H9 (cell line): ENCODE data around the gene CEMIP2. TPM values are rescaled to one million over a fixed set of nuclear protein-coding genes. Genes with fewer than 3 reads are reported as not detected.

Experiments used
- DNase-seq: peaks from one replicate; pipeline ENCODE4 v3.0.0-alpha.2; 2017
- H2AFZ ChIP-seq: one replicate; pipeline ENCODE4 v1.6.1; 2013; ENCODE audit warnings: mild to moderate bottlenecking, low read length, control low read depth, moderate library complexity
- H2AK5ac ChIP-seq: 2 replicates; pipeline ENCODE4 v1.6.1; 2013; ENCODE audit warnings: low read length, control low read depth, mixed read lengths; ENCODE audit not compliant: insufficient read length
- H2BK120ac ChIP-seq: one replicate; pipeline ENCODE4 v1.6.1; 2013; ENCODE audit warnings: low read depth, mild to moderate bottlenecking, low read length, control low read depth, inconsistent platforms; ENCODE audit not compliant: poor library complexity, severe bottlenecking
- H2BK12ac ChIP-seq: 2 replicates; pipeline ENCODE4 v1.6.1; 2013; ENCODE audit warnings: low read length, control low read depth, mixed read lengths, low read depth; ENCODE audit not compliant: insufficient read length
- H2BK15ac ChIP-seq: 2 replicates; pipeline ENCODE4 v1.6.1; 2013; ENCODE audit warnings: low read depth, low read length, control low read depth
- H2BK20ac ChIP-seq: one replicate; pipeline ENCODE4 v1.6.1; 2013; ENCODE audit warnings: low read depth, mild to moderate bottlenecking, low read length, control low read depth, inconsistent platforms; ENCODE audit not compliant: poor library complexity, severe bottlenecking
- H2BK5ac ChIP-seq: 2 replicates; pipeline ENCODE4 v1.6.1; 2013; ENCODE audit warnings: low read length, control low read depth, mixed read lengths; ENCODE audit not compliant: insufficient read length
- H3K14ac ChIP-seq: 2 replicates; pipeline ENCODE4 v1.6.1; 2013; ENCODE audit warnings: low read length, control low read depth; ENCODE audit not compliant: insufficient read depth
- H3K18ac ChIP-seq: 2 replicates; pipeline ENCODE4 v1.6.1; 2013; ENCODE audit warnings: low read depth, mild to moderate bottlenecking, mixed read lengths, low read length, control low read depth; ENCODE audit not compliant: insufficient read length
- H3K23ac ChIP-seq: 2 replicates; pipeline ENCODE4 v1.6.1; 2013; ENCODE audit warnings: low read length, control low read depth, mixed read lengths, low read depth; ENCODE audit not compliant: insufficient read length
- H3K23me2 ChIP-seq: 2 replicates; pipeline ENCODE4 v1.6.1; 2013; ENCODE audit warnings: low read depth, mild to moderate bottlenecking, mixed read lengths, low read length, control low read depth; ENCODE audit not compliant: insufficient read length, poor library complexity, severe bottlenecking
- H3K27ac ChIP-seq: 2 replicates; pipeline ENCODE4 v1.5.1; 2013; ENCODE audit warnings: low read length, control low read depth, mixed read lengths, low read depth; ENCODE audit not compliant: insufficient read length
- H3K27me3 ChIP-seq: 2 replicates; pipeline ENCODE4 v1.6.1; 2013; ENCODE audit warnings: low read length, control low read depth, inconsistent platforms; ENCODE audit not compliant: insufficient read depth
- H3K4ac ChIP-seq: 2 replicates; pipeline ENCODE4 v1.6.1; 2013; ENCODE audit warnings: low read depth, mild to moderate bottlenecking, control low read depth, inconsistent platforms, low read length, moderate library complexity
- H3K4me1 ChIP-seq: 2 replicates; pipeline ENCODE4 v1.6.1; 2013; ENCODE audit warnings: low read length, control low read depth, inconsistent platforms; ENCODE audit not compliant: insufficient read depth
- H3K4me2 ChIP-seq: 2 replicates; pipeline ENCODE4 v1.6.1; 2013; ENCODE audit warnings: low read length, control low read depth, mixed read lengths; ENCODE audit not compliant: insufficient read length, insufficient read depth
- H3K56ac ChIP-seq: 2 replicates; pipeline ENCODE4 v1.6.1; 2013; ENCODE audit warnings: low read depth, mild to moderate bottlenecking, mixed read lengths, low read length, control low read depth; ENCODE audit not compliant: insufficient read length
- H3K79me1 ChIP-seq: 2 replicates; pipeline ENCODE4 v1.6.1; 2013; ENCODE audit warnings: low read depth, mild to moderate bottlenecking, moderate library complexity, low read length, control low read depth, inconsistent platforms; ENCODE audit not compliant: insufficient read depth, poor library complexity, severe bottlenecking
- H3K79me2 ChIP-seq: 2 replicates; pipeline ENCODE4 v1.6.1; 2013; ENCODE audit warnings: low read length, control low read depth, inconsistent platforms; ENCODE audit not compliant: insufficient read depth
- H3K9ac ChIP-seq: 2 replicates; pipeline ENCODE4 v1.6.1; 2013; ENCODE audit warnings: low read length, control low read depth, mixed read lengths; ENCODE audit not compliant: insufficient read length; ENCODE audit errors: extremely low read depth
- H3K9me3 ChIP-seq: one replicate; pipeline ENCODE4 v1.6.1; 2013; ENCODE audit warnings: low read depth, low read length, inconsistent platforms; ENCODE audit not compliant: control insufficient read depth
- H3T11ph ChIP-seq: one replicate; pipeline ENCODE4 v1.6.1; 2013; ENCODE audit warnings: mild to moderate bottlenecking, low read length, control low read depth, inconsistent platforms
- H4K20me1 ChIP-seq: one replicate; pipeline ENCODE4 v1.6.1; 2013; ENCODE audit not compliant: control insufficient read depth, insufficient read length, insufficient read depth
- H4K5ac ChIP-seq: 2 replicates; pipeline ENCODE4 v1.6.1; 2013; ENCODE audit warnings: low read depth, mild to moderate bottlenecking, mixed read lengths, low read length, control low read depth; ENCODE audit not compliant: insufficient read length
- H4K8ac ChIP-seq: replicated peaks from 2 replicates; pipeline ENCODE4 v1.6.1; 2013; ENCODE audit warnings: low read length, control low read depth, mixed read lengths, low read depth; ENCODE audit not compliant: insufficient read length
- H4K91ac ChIP-seq: 2 replicates; pipeline ENCODE4 v1.6.1; 2013; ENCODE audit warnings: low read depth, mild to moderate bottlenecking, moderate library complexity, mixed read lengths, low read length, control low read depth; ENCODE audit not compliant: insufficient read length
- H3K27ac Mint-ChIP-seq, 3 experiments: 2 replicates in 2 of 3; 3 replicates in 1 of 3; pipeline ENCODE4 v1.8.0; 2020 to 2021; ENCODE audit warnings: mixed read lengths in 3 of 3, mild to moderate bottlenecking in 1 of 3, moderate library complexity in 1 of 3
- H3K27me3 Mint-ChIP-seq: 2 replicates; pipeline ENCODE4 v1.8.0; 2021; ENCODE audit warnings: low read depth, mild to moderate bottlenecking, moderate library complexity, mixed read lengths
- H3K36me3 Mint-ChIP-seq, 3 experiments: 2 replicates in 2 of 3; 3 replicates in 1 of 3; pipeline ENCODE4 v1.8.0; 2020 to 2021; ENCODE audit warnings: low read depth in 3 of 3, mixed read lengths in 3 of 3; ENCODE audit not compliant: insufficient read depth in 1 of 3
- H3K4me1 Mint-ChIP-seq, 2 experiments: 2 replicates each; pipeline ENCODE4 v1.8.0; 2020; ENCODE audit warnings: mixed read lengths in 2 of 2
- H3K4me3 Mint-ChIP-seq, 2 experiments: 2 replicates in 1 of 2; 3 replicates in 1 of 2; pipeline ENCODE4 v1.8.0; 2020 to 2021; ENCODE audit warnings: mild to moderate bottlenecking in 2 of 2, mixed read lengths in 2 of 2, moderate library complexity in 1 of 2
- H3K9me3 Mint-ChIP-seq, 2 experiments: 2 replicates in 1 of 2; 3 replicates in 1 of 2; pipeline ENCODE4 v1.8.0; 2020; ENCODE audit warnings: mild to moderate bottlenecking in 2 of 2, mixed read lengths in 2 of 2, moderate library complexity in 1 of 2
- WGBS: extraction: QIAGEN DNeasy Blood & Tissue Kit; methylation state at CpG from one replicate; pipeline ENCODE4 v1.1.7; 2013; ENCODE audit warnings: missing lambda C conversion rate, low lambda C conversion rate, mixed read lengths; ENCODE audit not compliant: insufficient read length; ENCODE audit errors: extremely low coverage; 5-methylcytosine and 5-hydroxymethylcytosine counted together
- total RNA-seq: library from RNA; stranded (reverse); gene quantifications from 2 replicates; pipeline ENCODE4 v1.2.1, GENCODE V29; 2021
- TF ChIP-seq, protein P1 (sequence below): fragments of 200-600 bp; sonication (generic); conservative IDR thresholded peaks from 3 replicates; pipeline ENCODE4 v1.8.0; 2021; ENCODE audit warnings: antibody characterized with exemption, mild to moderate bottlenecking

CEMIP2 gene
- total RNA-seq, 1 experiment from 2014 or later = 77.2 TPM

- H2BK5ac ChIP-seq = no peak overlapping the region
- H3K18ac ChIP-seq = no peak overlapping the region
- no peak overlapping the region for H3T11ph ChIP-seq
- H3K23ac ChIP-seq = no peak overlapping the region
- no peak overlapping the region for H2BK20ac ChIP-seq
- no peak overlapping the region for H3K4me3 Mint-ChIP-seq
- peaks cover 10 to 84% (median 75%) of the 10 kb centered on the region in 3 experiments for H3K36me3 Mint-ChIP-seq
- H2BK12ac ChIP-seq = no peak overlapping the region
- H3K27ac Mint-ChIP-seq = no peak overlapping the region
- DNase-seq = no peak
- H2AK5ac ChIP-seq = no peak overlapping the region
- no peak overlapping the region for H3K4me2 ChIP-seq
- H3K79me2 ChIP-seq = no peaks in the 10 kb centered on the region
- no peak overlapping the region for H4K8ac ChIP-seq
- TF ChIP-seq, protein P1, sequence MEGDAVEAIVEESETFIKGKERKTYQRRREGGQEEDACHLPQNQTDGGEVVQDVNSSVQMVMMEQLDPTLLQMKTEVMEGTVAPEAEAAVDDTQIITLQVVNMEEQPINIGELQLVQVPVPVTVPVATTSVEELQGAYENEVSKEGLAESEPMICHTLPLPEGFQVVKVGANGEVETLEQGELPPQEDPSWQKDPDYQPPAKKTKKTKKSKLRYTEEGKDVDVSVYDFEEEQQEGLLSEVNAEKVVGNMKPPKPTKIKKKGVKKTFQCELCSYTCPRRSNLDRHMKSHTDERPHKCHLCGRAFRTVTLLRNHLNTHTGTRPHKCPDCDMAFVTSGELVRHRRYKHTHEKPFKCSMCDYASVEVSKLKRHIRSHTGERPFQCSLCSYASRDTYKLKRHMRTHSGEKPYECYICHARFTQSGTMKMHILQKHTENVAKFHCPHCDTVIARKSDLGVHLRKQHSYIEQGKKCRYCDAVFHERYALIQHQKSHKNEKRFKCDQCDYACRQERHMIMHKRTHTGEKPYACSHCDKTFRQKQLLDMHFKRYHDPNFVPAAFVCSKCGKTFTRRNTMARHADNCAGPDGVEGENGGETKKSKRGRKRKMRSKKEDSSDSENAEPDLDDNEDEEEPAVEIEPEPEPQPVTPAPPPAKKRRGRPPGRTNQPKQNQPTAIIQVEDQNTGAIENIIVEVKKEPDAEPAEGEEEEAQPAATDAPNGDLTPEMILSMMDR = no peak
- no peak overlapping the region for H3K9ac ChIP-seq
- no peak overlapping the region for H3K56ac ChIP-seq
- no peak overlapping the region for H2AFZ ChIP-seq
- H2BK15ac ChIP-seq = no peak overlapping the region
- no peak overlapping the region for H3K4ac ChIP-seq
- no peaks in the 10 kb centered on the region for H4K20me1 ChIP-seq
- H3K9me3 ChIP-seq = no peaks in the 10 kb centered on the region
- no peak overlapping the region for H4K91ac ChIP-seq
- H3K4me1 Mint-ChIP-seq = no peaks in the 10 kb centered on the region
- no peaks in the 10 kb centered on the region for H3K27me3 ChIP-seq
- no peaks in the 10 kb centered on the region for H3K27me3 Mint-ChIP-seq
- H3K4me1 ChIP-seq = no peaks in the 10 kb centered on the region
- no peaks in the 10 kb centered on the region for H3K79me1 ChIP-seq
- H3K14ac ChIP-seq = no peak overlapping the region
- H3K23me2 ChIP-seq = no peaks in the 10 kb centered on the region
- no peaks in the 10 kb centered on the region for H3K9me3 Mint-ChIP-seq
- WGBS = no CpG with 5 or more reads among the region's 1 CpG
- H4K5ac ChIP-seq = no peak overlapping the region
- no peak overlapping the region for H3K27ac ChIP-seq
- no peak overlapping the region for H2BK120ac ChIP-seq
Measured at GRCh38 chr9:71709384-71709783, 58.9 kb downstream of the CEMIP2 start.
